Activated CD4-positive, alpha-beta T cell treated with anti-CD3 and anti-CD28 coated beads, Interleukin-2, amount 50 U/mL, for 48 hours (primary cell): ENCODE data around the gene SASH1.
"Not testable (repeated sequence)": the region's sequence is repeated elsewhere in the genome, so short reads cannot be mapped to it uniquely, and the experiment has no call there.

ENCODE experiments used
- DNase-seq, 2 experiments: peaks; one replicate each; pipeline ENCODE4 v3.0.0-alpha.2; 2020

SASH1 gene

GRCh38 chr6:148370176-148370575, 27.5 kb downstream of the SASH1 start:
- no peak for DNase-seq

GRCh38 chr6:148374040-148374774, 31.6 kb downstream of the SASH1 start:
- no peak for DNase-seq

- DNase-seq = no peak
These were observed 32.8 kb downstream of the SASH1 start for GRCh38 chr6:148375401-148375800.

- no peak for DNase-seq
These were observed 36.8 kb downstream of the SASH1 start for GRCh38 chr6:148379481-148379880.

- DNase-seq = no peak
These were observed 37.5 kb downstream of the SASH1 start for GRCh38 chr6:148379966-148380713.

GRCh38 chr6:148382051-148382450, 39.4 kb downstream of the SASH1 start:
- not testable (repeated sequence) for DNase-seq

- no peak for DNase-seq
These were observed 40.2 kb downstream of the SASH1 start for GRCh38 chr6:148382861-148383260.

- no peak for DNase-seq
These were observed 41.2 kb downstream of the SASH1 start for GRCh38 chr6:148383658-148384368.

GRCh38 chr6:148385379-148385778, 42.7 kb downstream of the SASH1 start:
- DNase-seq = no peak

- DNase-seq = no peak
These were observed 45.9 kb downstream of the SASH1 start for GRCh38 chr6:148388521-148388920.

- no peak for DNase-seq
These were observed 46.4 kb downstream of the SASH1 start for GRCh38 chr6:148389086-148389485.

- no peak for DNase-seq
These were observed 47.3 kb downstream of the SASH1 start for GRCh38 chr6:148389917-148390316.

- DNase-seq = not testable (repeated sequence)
These were observed 49.5 kb downstream of the SASH1 start for GRCh38 chr6:148392127-148392526.

- no peak for DNase-seq
These were observed 50.0 kb downstream of the SASH1 start for GRCh38 chr6:148392671-148393070.

GRCh38 chr6:148395583-148396101, 53.0 kb downstream of the SASH1 start:
- no peak for DNase-seq

- no peak for DNase-seq
These were observed 53.8 kb downstream of the SASH1 start for GRCh38 chr6:148396411-148396810.

GRCh38 chr6:148396926-148397325, 54.3 kb downstream of the SASH1 start:
- no peak for DNase-seq

- DNase-seq = no peak
These were observed 55.6 kb downstream of the SASH1 start for GRCh38 chr6:148398244-148398643.

GRCh38 chr6:148398678-148399077, 56.0 kb downstream of the SASH1 start:
- no peak for DNase-seq

GRCh38 chr6:148401571-148401970, 58.9 kb downstream of the SASH1 start:
- no peak for DNase-seq

- DNase-seq = no peak
These were observed 61.9 kb downstream of the SASH1 start for GRCh38 chr6:148404456-148405054.

- no peak for DNase-seq
These were observed 63.3 kb downstream of the SASH1 start for GRCh38 chr6:148405894-148406293.
